Measurements from ENCODE around the gene ITPRID1. TPM values are rescaled to one million over a fixed set of nuclear protein-coding genes. Genes with fewer than 3 reads are reported as not detected.

The ITPRID1 gene
- total and polyA plus RNA-seq, 9 of the 15 experiments (the other 6 are each of a cell fraction or from before 2014, with no cell fraction given), result not detected

DNA sequence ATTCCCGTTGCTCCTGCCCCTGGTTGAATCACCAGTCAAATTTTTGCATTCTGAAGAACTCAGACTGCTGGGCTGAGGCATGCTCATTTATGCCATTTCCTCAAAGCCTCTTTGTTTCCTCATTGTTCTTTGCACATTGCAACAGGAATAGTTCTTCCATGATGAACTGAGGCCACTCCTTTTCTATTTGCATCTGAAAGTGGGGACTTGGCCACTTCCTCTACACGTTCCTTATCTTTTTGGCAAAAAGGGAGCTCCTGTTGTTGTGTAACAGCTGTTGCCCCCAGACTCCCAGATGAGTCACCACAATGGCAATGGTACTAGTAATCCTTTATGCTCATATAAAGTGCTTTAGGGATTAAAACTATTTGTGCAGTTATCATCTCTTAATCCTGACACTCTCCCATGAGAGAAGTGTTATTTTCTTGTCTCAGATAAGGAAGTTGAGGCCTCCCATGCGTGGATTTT is 20.1 kb upstream of the ITPRID1 start:
- no peak for TF ChIP-seq CEBPG (CRISPR knock-in tag; IDR thresholded peaks at IDR 0.05)
- TF ChIP-seq CEBPG (tag; conservative IDR thresholded peaks at IDR 0.05 in 1 of 2, IDR thresholded peaks at IDR 0.05 in 1 of 2), result peak in 1 of 2 experiments; percentile 26; a peak in 1 of 4 replicates
- no peak for TF ChIP-seq POLR2G (IDR thresholded peaks at IDR 0.05; ENCODE audit: low read depth, low read length)
- 0 out of 2 replicates have a peak, but pooled peaks have one; percentile 7 for TF ChIP-seq CEBPB (tag; IDR thresholded peaks at IDR 0.05)
- no peaks in the 10 kb centered on the region for H3K9me1 ChIP-seq (ENCODE audit: control insufficient read depth, insufficient read depth, low read length)
- POLR2A ChIA-PET, result no interaction called here
- no peaks in the 10 kb centered on the region for H3K79me2 ChIP-seq (ENCODE audit: control insufficient read depth, insufficient read depth, low read length)
- no peaks in the 10 kb centered on the region; the same call in 1 of the 2 replicates for H4K20me1 ChIP-seq (replicated peaks; ENCODE audit: control insufficient read depth, insufficient read depth, low read length)
- H3K9ac ChIP-seq (ENCODE audit: insufficient read depth in 1 of 2, low read depth in 2 of 2, low read length in 2 of 2), result no peak overlapping the region
- no peak overlapping the region for H3K27ac ChIP-seq (ENCODE audit: extremely low read depth, low read depth, low read length)
- 0% methylated on average over 3 of the region's 3 CpGs for WGBS (ENCODE audit: insufficient coverage, low coverage, missing lambda C conversion rate)
- no peaks in the 10 kb centered on the region for H3K9me3 ChIP-seq (replicated peaks; ENCODE audit: control insufficient read depth, insufficient read depth, low read depth, low read length)
- no peak overlapping the region for H2AFZ ChIP-seq (ENCODE audit: low read depth, low read length)
- no peaks in the 10 kb centered on the region for H3K27me3 ChIP-seq (ENCODE audit: control insufficient read depth in 2 of 2, insufficient read depth in 2 of 2, low read length in 2 of 2)
- ATAC-seq, result no peak
- no peaks in the 10 kb centered on the region for H3K36me3 ChIP-seq (ENCODE audit: control insufficient read depth, insufficient read depth, low read length)
- BruUV-seq (replicated peaks), result no TSS peak
- no peaks in the 10 kb centered on the region for H3K4me1 ChIP-seq (replicated peaks in 1 of 2; ENCODE audit: control insufficient read depth in 2 of 2, insufficient read depth in 2 of 2, low read length in 2 of 2)
- H3K4me3 ChIP-seq, result no peak overlapping the region
- no peak for FAIRE-seq
- in situ Hi-C loops (cut with MboI) (loop anchor here (25.0 kb wide), 1 partner anchor 356 kb away; no protein-coding TSS in a partner anchor), intact Hi-C loops (cut with micrococcal nuclease) (no loop called here)
- CTCF ChIA-PET (ENCODE audit: low intra/inter-chr PET ratio), result interaction anchor here (1.0 kb wide), 1 partner anchor 359 kb away, joined by 3 read pairs; no protein-coding TSS in a partner anchor
- DNase-seq (ENCODE audit: extremely low read depth in 1 of 4, low spot score in 3 of 4), result no peak
- H3K4me2 ChIP-seq (ENCODE audit: insufficient read depth, low read length), result no peak overlapping the region

DNA sequence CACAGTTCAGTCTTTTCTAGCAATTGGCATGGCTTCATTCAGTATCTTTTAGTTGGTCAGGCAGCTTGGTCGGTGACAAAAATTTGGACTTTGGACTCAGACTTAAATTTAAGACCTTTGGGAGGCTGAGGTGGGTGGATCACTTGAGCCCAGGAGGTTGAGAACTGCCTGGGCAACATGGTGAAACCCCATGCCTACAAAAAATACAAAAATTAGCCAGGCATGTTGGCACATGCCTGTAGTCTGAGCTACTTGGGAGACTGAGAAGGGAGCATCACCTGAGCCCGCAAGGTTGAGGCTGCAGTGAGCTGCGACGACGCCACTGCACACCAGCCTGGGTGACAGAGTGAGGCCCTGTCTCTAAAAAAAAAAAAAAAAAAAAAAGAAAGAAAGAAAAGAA is 19.5 kb upstream of the ITPRID1 start:
- BruUV-seq (replicated peaks), result no TSS peak
- H2AFZ ChIP-seq (ENCODE audit: low read depth, low read length), result no peak overlapping the region
- intact Hi-C loops (cut with micrococcal nuclease), result no loop called here
- no peak for DNase-seq (ENCODE audit: extremely low read depth in 1 of 4, low spot score in 3 of 4)
- no peaks in the 10 kb centered on the region for H3K4me1 ChIP-seq (replicated peaks in 1 of 2; ENCODE audit: control insufficient read depth in 2 of 2, insufficient read depth in 2 of 2, low read length in 2 of 2)
- no peaks in the 10 kb centered on the region for H3K27me3 ChIP-seq (ENCODE audit: control insufficient read depth in 2 of 2, insufficient read depth in 2 of 2, low read length in 2 of 2)
- H4K20me1 ChIP-seq (replicated peaks; ENCODE audit: control insufficient read depth, insufficient read depth, low read length), result no peaks in the 10 kb centered on the region; the same call in 1 of the 2 replicates
- H3K36me3 ChIP-seq (ENCODE audit: control insufficient read depth, insufficient read depth, low read length), result no peaks in the 10 kb centered on the region
- H3K9me1 ChIP-seq (ENCODE audit: control insufficient read depth, insufficient read depth, low read length), result no peaks in the 10 kb centered on the region
- no peak for ATAC-seq
- no peak for FAIRE-seq
- H3K4me2 ChIP-seq (ENCODE audit: insufficient read depth, low read length), result no peak overlapping the region
- no peaks in the 10 kb centered on the region for H3K79me2 ChIP-seq (ENCODE audit: control insufficient read depth, insufficient read depth, low read length)
- H3K9me3 ChIP-seq (replicated peaks; ENCODE audit: control insufficient read depth, insufficient read depth, low read depth, low read length), result no peaks in the 10 kb centered on the region
- CTCF ChIA-PET (ENCODE audit: low intra/inter-chr PET ratio), result interaction anchor here (1.0 kb wide), 1 partner anchor 360 kb away, joined by 3 read pairs; no protein-coding TSS in a partner anchor
- POLR2A ChIA-PET, result no interaction called here
- 0% methylated on average over 5 of the region's 5 CpGs for WGBS (ENCODE audit: insufficient coverage, low coverage, missing lambda C conversion rate)
- H3K9ac ChIP-seq (ENCODE audit: insufficient read depth in 1 of 2, low read depth in 2 of 2, low read length in 2 of 2), result no peak overlapping the region
- H3K27ac ChIP-seq (ENCODE audit: extremely low read depth, low read depth, low read length), result no peak overlapping the region
- no peak for TF ChIP-seq POLR3A (IDR thresholded peaks at IDR 0.05; ENCODE audit: borderline replicate concordance, extremely low read depth, insufficient read depth, insufficient read length)
- TF ChIP-seq, protein P1, sequence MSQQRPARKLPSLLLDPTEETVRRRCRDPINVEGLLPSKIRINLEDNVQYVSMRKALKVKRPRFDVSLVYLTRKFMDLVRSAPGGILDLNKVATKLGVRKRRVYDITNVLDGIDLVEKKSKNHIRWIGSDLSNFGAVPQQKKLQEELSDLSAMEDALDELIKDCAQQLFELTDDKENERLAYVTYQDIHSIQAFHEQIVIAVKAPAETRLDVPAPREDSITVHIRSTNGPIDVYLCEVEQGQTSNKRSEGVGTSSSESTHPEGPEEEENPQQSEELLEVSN (IDR thresholded peaks at IDR 0.05; ENCODE audit: borderline replicate concordance in 1 of 2, extremely low read depth in 1 of 2, insufficient read depth in 1 of 2, insufficient read length in 1 of 2, low read depth in 1 of 2, low read length in 1 of 2, poor library complexity in 1 of 2, severe bottlenecking in 1 of 2), result no peak
- no peak for TF ChIP-seq SMAD1 (IDR thresholded peaks at IDR 0.05; ENCODE audit: low read depth, low read length, partially characterized antibody)
- no peak for TF ChIP-seq TAF9B (IDR thresholded peaks at IDR 0.05; ENCODE audit: partially characterized antibody)
- TF ChIP-seq ETV1 (tag; conservative IDR thresholded peaks at IDR 0.05; ENCODE audit: low read depth), result no peak
- in situ Hi-C loops (cut with MboI), result loop anchor here (25.0 kb wide), 1 partner anchor 357 kb away; no protein-coding TSS in a partner anchor
- H3K4me3 ChIP-seq, result no peak overlapping the region
